GM06990 (cell line): Measurements from ENCODE around the gene MAP3K7.

ENCODE experiments used
- DNase-seq: peaks from one replicate; pipeline ENCODE4 v3.0.0-alpha.2; 2011; ENCODE audit not compliant: insufficient read length; ENCODE audit errors: extremely low read depth
- H3K27me3 ChIP-seq: replicated peaks from 2 replicates; pipeline ENCODE4 v1.6.0; 2011; ENCODE audit warnings: low read length; ENCODE audit not compliant: control insufficient read depth, insufficient read depth
- H3K36me3 ChIP-seq: 2 replicates; pipeline ENCODE4 v1.5.1; 2011; ENCODE audit warnings: low read length; ENCODE audit not compliant: control insufficient read depth, insufficient read depth
- H3K4me3 ChIP-seq: replicated peaks from 2 replicates; pipeline ENCODE4 v1.5.1; 2011; ENCODE audit warnings: low read depth, mild to moderate bottlenecking, control low read depth, low read length
- TF ChIP-seq, protein P1 (sequence below): IDR thresholded peaks from 2 replicates; pipeline ENCODE4 v1.5.1; 2011; ENCODE audit warnings: low read length, control low read depth, mild to moderate bottlenecking, inconsistent platforms; ENCODE audit not compliant: insufficient read depth, poor library complexity, severe bottlenecking

Gene MAP3K7

DNA sequence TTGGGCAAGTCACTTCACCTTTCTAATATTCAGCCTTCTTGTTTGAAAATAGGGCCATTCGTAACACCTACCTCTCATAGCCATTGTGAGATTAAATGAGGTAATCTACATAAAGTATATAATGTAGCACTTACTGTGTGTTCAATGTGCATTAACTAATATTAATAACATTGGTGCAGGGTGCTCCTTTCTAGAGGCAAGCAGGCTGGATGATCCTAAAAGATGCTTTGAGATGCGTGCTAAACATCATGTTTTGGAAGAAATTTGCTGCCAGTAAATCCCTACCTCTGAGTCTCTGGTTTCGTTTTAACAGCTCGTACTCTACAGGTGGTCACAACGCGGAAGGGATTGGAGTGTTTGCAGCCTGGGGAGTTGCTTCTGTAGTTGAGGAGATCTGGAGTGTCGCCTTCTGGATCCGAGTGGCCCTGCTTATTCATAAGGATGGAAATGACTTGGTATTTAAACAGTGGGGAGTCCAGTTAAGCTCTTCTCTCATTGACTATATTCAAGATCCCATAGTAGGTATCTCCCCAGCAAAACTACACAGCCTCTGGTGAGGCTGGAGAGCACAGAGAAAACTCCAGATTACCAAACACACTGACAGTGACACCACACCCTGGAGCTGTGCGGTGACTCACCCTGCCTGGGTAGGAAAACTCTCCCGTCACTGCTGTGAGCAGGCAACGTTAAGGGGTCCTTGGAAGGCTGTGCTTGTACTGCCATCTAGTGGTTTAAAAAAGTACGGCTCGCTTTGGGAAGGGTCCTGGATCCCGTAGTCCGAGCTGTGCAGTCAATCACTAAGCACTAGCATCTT lies 107.9 kb downstream of the MAP3K7 start:
- H3K36me3 ChIP-seq, result no peaks in the 10 kb centered on the region
- DNase-seq, result peak; percentile 38
- TF ChIP-seq, protein P1, sequence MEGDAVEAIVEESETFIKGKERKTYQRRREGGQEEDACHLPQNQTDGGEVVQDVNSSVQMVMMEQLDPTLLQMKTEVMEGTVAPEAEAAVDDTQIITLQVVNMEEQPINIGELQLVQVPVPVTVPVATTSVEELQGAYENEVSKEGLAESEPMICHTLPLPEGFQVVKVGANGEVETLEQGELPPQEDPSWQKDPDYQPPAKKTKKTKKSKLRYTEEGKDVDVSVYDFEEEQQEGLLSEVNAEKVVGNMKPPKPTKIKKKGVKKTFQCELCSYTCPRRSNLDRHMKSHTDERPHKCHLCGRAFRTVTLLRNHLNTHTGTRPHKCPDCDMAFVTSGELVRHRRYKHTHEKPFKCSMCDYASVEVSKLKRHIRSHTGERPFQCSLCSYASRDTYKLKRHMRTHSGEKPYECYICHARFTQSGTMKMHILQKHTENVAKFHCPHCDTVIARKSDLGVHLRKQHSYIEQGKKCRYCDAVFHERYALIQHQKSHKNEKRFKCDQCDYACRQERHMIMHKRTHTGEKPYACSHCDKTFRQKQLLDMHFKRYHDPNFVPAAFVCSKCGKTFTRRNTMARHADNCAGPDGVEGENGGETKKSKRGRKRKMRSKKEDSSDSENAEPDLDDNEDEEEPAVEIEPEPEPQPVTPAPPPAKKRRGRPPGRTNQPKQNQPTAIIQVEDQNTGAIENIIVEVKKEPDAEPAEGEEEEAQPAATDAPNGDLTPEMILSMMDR, result peak; percentile 74
- no peak overlapping the region for H3K4me3 ChIP-seq
- no peaks in the 10 kb centered on the region for H3K27me3 ChIP-seq

DNA sequence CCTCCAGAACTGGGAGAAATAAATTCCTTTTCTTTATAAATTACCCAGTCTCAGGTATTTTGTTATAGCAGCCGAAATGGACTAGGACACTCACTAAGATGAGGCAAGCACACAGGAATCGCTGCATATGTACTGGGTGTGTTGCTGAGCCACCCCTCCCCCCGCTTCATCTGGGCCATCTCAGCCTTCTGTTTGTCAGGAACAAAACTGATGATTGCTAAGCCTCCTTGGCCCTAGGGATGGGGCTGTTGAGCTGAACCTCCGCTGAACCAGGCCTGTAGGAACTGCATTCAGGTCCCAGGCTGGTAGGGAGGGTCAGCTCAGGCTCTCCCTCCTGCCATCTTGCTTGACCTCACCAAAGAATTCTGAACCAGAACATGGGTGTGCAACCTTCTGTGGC lies 108.6 kb downstream of the MAP3K7 start:
- DNase-seq, result no peak
- no peak overlapping the region for H3K4me3 ChIP-seq

DNA sequence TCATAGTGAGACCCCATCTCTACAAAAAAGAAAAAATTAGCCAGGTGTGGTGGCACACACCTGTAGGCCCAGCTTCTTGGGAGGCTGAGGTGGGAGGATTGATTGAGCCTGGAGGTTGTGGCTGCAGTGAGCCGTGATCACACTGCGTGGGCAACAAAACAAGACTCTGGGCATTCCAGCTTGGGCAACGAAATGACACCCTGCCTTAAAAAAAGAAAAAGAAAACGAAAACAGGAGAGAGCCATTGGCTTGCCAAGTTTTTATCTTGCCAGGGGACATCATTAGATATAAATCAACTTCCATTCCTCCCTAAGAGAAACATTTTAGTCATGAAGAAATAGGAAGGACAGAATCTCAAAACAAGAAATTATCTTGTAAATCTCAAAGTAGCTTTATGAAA lies 109.5 kb downstream of the MAP3K7 start:
- Histone ChIP-seq H3K4me3 (no peak overlapping the region), H3K36me3 (no peaks in the 10 kb centered on the region), H3K27me3 (no peaks in the 10 kb centered on the region)
- no peak for DNase-seq
- TF ChIP-seq, protein P1, result no peak

More for the DNA sequence above, 108.6 kb downstream of the MAP3K7 start:
- H3K36me3 ChIP-seq, result no peaks in the 10 kb centered on the region
- TF ChIP-seq, protein P1, result no peak
- H3K27me3 ChIP-seq, result no peaks in the 10 kb centered on the region

DNA sequence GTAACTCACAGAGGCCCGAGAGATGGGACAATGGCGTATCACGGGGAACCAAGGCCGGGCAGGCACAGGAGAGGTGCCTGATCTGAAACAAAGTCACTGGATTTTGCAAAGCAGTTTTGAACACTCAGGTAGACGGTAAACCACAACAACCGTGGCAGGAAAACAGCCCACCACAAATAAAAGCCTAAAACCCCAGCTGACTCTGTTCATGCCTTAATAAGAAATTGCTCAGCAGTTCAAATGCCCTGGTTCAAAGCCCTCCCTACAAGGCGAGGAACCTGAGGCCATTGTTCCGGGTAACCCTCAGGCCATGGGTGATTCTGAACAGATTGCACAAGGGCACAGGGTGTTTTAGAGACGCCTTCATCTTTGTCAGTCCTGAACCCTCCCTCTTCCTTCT lies 114.2 kb downstream of the MAP3K7 start:
- Histone ChIP-seq H3K27me3 (no peaks in the 10 kb centered on the region), H3K4me3 (no peak overlapping the region), H3K36me3 (no peaks in the 10 kb centered on the region)
- DNase-seq, result no peak
- TF ChIP-seq, protein P1, result no peak

DNA sequence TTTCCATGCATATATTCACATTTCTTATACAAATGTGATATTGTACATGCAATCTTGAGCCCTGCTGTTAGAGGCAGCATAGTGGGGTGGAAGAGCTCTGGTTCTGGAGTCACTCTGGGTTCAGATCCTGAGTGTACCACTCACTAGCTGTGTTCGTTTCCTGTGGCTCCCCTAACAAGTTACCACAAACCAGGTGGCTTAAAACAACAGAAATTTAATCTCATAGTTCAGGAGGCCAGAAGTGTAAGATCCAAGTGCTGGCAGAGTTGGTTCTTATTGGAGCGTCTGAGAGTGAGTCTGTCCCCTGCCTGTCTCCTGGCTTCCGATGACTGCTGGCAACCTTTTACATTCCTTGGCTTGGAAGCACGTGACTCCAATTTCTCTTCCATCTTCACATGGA lies 115.6 kb downstream of the MAP3K7 start:
- Histone ChIP-seq H3K4me3 (no peak overlapping the region), H3K27me3 (no peaks in the 10 kb centered on the region), H3K36me3 (no peaks in the 10 kb centered on the region)
- no peak for DNase-seq
- TF ChIP-seq, protein P1, result no peak
